Loucy (cell line): ENCODE measurements around the gene TPD52L1.

Source experiments
- EZH2phosphoT487 ChIP-seq: fragments of 200-600 bp; IDR thresholded peaks from 2 replicates; pipeline ENCODE4 v1.6.1; 2018; ENCODE audit warnings: antibody characterized with exemption, mild to moderate bottlenecking, moderate library complexity, borderline replicate concordance
- TF ChIP-seq, protein P1 (sequence below): fragments of 200-600 bp; sonication (generic); conservative IDR thresholded peaks from 2 replicates; pipeline ENCODE4 v1.5.1; 2014; ENCODE audit warnings: mild to moderate bottlenecking, antibody characterized with exemption, low read length

DNA sequence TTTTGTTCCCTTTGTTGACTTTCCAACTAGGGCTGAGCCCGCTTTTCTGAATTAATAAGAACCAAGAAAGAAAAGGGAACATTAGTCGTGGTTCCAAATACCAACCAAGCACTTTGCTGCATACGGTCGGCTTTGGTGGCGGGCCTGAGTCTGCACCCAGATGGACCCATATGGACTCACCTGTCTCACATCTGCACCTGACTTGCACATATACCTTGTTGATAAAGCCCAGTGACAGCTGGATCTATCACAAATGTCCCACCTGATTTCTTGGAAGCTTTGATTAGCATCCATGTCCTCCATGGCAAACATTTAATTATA, 39.0 kb downstream of the TPD52L1 start:
- TF ChIP-seq, protein P1, sequence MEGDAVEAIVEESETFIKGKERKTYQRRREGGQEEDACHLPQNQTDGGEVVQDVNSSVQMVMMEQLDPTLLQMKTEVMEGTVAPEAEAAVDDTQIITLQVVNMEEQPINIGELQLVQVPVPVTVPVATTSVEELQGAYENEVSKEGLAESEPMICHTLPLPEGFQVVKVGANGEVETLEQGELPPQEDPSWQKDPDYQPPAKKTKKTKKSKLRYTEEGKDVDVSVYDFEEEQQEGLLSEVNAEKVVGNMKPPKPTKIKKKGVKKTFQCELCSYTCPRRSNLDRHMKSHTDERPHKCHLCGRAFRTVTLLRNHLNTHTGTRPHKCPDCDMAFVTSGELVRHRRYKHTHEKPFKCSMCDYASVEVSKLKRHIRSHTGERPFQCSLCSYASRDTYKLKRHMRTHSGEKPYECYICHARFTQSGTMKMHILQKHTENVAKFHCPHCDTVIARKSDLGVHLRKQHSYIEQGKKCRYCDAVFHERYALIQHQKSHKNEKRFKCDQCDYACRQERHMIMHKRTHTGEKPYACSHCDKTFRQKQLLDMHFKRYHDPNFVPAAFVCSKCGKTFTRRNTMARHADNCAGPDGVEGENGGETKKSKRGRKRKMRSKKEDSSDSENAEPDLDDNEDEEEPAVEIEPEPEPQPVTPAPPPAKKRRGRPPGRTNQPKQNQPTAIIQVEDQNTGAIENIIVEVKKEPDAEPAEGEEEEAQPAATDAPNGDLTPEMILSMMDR, result 0 out of 2 replicates have a peak, but pooled peaks have one; percentile 7
- no peak for TF ChIP-seq EZH2phosphoT487
